K562 (cell line): ENCODE data around the gene CTRB1. TPM values are rescaled to one million over a fixed set of nuclear protein-coding genes. Genes with fewer than 3 reads are reported as not detected.

Source experiments
- DLX4 ChIP-seq: fragments of 250-450 bp; sonication (Bioruptor Pico); IDR thresholded peaks from 2 replicates; pipeline ENCODE4 v1.6.1; 2021; ENCODE audit warnings: mild to moderate bottlenecking
- EGR1 ChIP-seq: fragments of 450-650 bp; conservative IDR thresholded peaks from 2 replicates; pipeline ENCODE4 v1.6.1; 2017; ENCODE audit warnings: mild to moderate bottlenecking
- ETS2 ChIP-seq: IDR thresholded peaks from 2 replicates; pipeline ENCODE4 v1.6.1; 2016; ENCODE audit warnings: borderline replicate concordance, missing genetic modification characterization, mild to moderate bottlenecking, moderate library complexity, missing compliant biosample characterization; ENCODE audit not compliant: poor library complexity, severe bottlenecking
- MCM2 ChIP-seq: fragments of 450-650 bp; IDR thresholded peaks from 2 replicates; pipeline ENCODE4 v1.6.1; 2017; ENCODE audit warnings: low read depth, mild to moderate bottlenecking
- NONO ChIP-seq, 2 experiments: fragments of 200-400 bp in 1 of 2; fragments of 450-650 bp in 1 of 2; formaldehyde crosslinking in 1 of 2; IDR thresholded peaks; 2 replicates each; pipeline ENCODE4 v1.6.1; 2017; ENCODE audit warnings: low read depth in 2 of 2, mild to moderate bottlenecking in 2 of 2, moderate library complexity in 2 of 2, low read length in 1 of 2
- POLR2AphosphoS5 ChIP-seq: IDR thresholded peaks from 2 replicates; pipeline ENCODE4 v1.6.1; 2011; ENCODE audit warnings: mild to moderate bottlenecking, low read depth, low read length, moderate library complexity; ENCODE audit not compliant: control insufficient read depth, insufficient read depth
- SOX6 ChIP-seq: fragments of 450-650 bp; IDR thresholded peaks from 2 replicates; pipeline ENCODE4 v1.6.1; 2014; ENCODE audit warnings: mild to moderate bottlenecking
- U2AF2 ChIP-seq: fragments of 200-400 bp; formaldehyde crosslinking; optimal IDR thresholded peaks from 2 replicates; pipeline ENCODE3; 2017; ENCODE audit warnings: low read depth, mild to moderate bottlenecking, low read length
- ZBTB2 ChIP-seq: fragments of 450-650 bp; IDR thresholded peaks from 2 replicates; pipeline ENCODE4 v1.6.1; 2016; ENCODE audit warnings: antibody characterized with exemption
- ZBTB33 ChIP-seq: sonication (generic); formaldehyde crosslinking; IDR thresholded peaks from 2 replicates; pipeline ENCODE4 v1.8.1; 2023; ENCODE audit warnings: mild to moderate bottlenecking, missing genetic modification reagents
- ZBTB7A ChIP-seq: IDR thresholded peaks from 2 replicates; pipeline ENCODE4 v1.6.1; 2011; ENCODE audit warnings: low read depth, mild to moderate bottlenecking, low read length, moderate library complexity, borderline replicate concordance; ENCODE audit not compliant: control insufficient read depth
- ZFX ChIP-seq: sonication (generic); formaldehyde crosslinking; IDR thresholded peaks from 2 replicates; pipeline ENCODE4 v1.8.0; 2022; ENCODE audit warnings: mild to moderate bottlenecking, missing genetic modification reagents, moderate library complexity
- ZNF174 ChIP-seq: fragments of 250-450 bp; sonication (Bioruptor Pico); IDR thresholded peaks from 2 replicates; pipeline ENCODE4 v1.4.0; 2020; ENCODE audit warnings: mild to moderate bottlenecking
- ZNF175 ChIP-seq: fragments of 200-800 bp; sonication (Bioruptor generic); IDR thresholded peaks from 2 replicates; pipeline ENCODE4 v1.6.1; 2016; ENCODE audit warnings: low read depth, mild to moderate bottlenecking, missing genetic modification characterization, missing compliant biosample characterization
- ZNF197 ChIP-seq: fragments of 200-800 bp; sonication (Bioruptor generic); IDR thresholded peaks from 2 replicates; pipeline ENCODE4 v1.6.1; 2016; ENCODE audit warnings: low read depth, missing genetic modification characterization, missing compliant biosample characterization
- polyA plus RNA-seq, 8 experiments: library from polyadenylated mRNA; depleted of rRNA in 4 of 8; stranded (reverse) in 5 of 8; unstranded in 3 of 8; fragments of >200 nt; fragmentation: Nextera tagmentation in 2 of 8; fragmentation: Illumina TruSeq in 1 of 8; extraction: Ambion mirVana in 2 of 8; extraction: Trizol in 1 of 8; gene quantifications; 2 replicates each; pipeline versions ENCODE4 v1.2.1 to v1.2.3, GENCODE V29; 2011 to 2014; ENCODE audit warnings: inconsistent platforms in 1 of 8, missing spikeins in 1 of 8
- total RNA-seq, 7 experiments: library from RNA; depleted of rRNA in 6 of 7; stranded (reverse); fragments of >200 nt in 6 of 7; fragmentation: Illumina TruSeq in 2 of 7; extraction: Trizol in 2 of 7; gene quantifications; 2 replicates each; pipeline versions ENCODE4 v1.2.1 to v1.2.3, GENCODE V29; 2011 to 2021; ENCODE audit warnings: low replicate concordance in 1 of 7
- TF ChIP-seq, protein P1 (sequence below): fragments of 450-650 bp; IDR thresholded peaks from 2 replicates; pipeline ENCODE4 v1.6.1; 2017; ENCODE audit warnings: antibody characterized with exemption, mild to moderate bottlenecking
- TF ChIP-seq, protein P2 (sequence below): fragments of 450-650 bp; IDR thresholded peaks from 2 replicates; pipeline ENCODE4 v1.6.1; 2018; ENCODE audit warnings: mild to moderate bottlenecking, low read depth; ENCODE audit not compliant: partially characterized antibody

The CTRB1 gene
- total and polyA plus RNA-seq, 9 of the 15 experiments (the other 6 are each of a cell fraction or from before 2014, with no cell fraction given): 2.3 TPM; not detected in 8

DNA sequence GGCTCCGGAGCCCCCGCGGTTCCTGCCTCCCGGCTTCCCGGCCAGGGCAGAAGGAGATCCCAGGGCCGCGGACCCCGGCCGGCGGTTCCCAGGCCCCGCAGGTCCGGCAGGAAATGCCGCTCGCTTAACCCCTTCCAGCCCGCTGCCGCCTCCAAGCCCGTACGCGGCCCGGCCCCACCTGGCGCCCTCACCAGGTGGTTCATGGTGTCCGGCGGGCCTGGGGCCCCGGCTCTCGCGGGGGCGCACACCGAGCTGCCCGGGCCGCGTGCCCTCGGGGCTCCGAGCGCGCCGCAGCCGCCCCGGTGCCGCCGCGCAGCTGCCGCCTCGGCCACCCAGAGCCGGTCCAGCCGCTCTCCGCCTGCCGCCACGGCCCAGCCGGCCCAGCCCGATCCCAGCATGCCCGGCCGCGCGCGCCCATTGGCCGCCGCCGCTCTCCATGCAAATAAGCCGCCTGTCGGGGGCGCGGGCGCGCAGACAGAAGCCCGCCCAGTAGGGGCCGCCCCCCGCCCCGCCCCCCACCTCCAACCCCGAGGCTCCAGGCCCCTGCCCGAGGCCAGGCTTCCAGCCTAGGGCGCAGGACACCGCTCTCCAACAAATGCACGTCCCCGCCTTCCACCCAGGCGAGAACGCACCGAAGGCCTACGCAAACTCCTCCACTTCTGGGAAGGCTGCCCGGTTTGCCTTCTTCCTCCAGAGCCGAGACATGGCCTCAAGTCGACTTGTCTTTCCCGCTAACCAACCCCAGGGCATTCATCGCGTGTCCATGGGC is 32.7 kb downstream of the CTRB1 start, which contains the start of gene BCAR1 (continued):
- TF ChIP-seq, protein P1, sequence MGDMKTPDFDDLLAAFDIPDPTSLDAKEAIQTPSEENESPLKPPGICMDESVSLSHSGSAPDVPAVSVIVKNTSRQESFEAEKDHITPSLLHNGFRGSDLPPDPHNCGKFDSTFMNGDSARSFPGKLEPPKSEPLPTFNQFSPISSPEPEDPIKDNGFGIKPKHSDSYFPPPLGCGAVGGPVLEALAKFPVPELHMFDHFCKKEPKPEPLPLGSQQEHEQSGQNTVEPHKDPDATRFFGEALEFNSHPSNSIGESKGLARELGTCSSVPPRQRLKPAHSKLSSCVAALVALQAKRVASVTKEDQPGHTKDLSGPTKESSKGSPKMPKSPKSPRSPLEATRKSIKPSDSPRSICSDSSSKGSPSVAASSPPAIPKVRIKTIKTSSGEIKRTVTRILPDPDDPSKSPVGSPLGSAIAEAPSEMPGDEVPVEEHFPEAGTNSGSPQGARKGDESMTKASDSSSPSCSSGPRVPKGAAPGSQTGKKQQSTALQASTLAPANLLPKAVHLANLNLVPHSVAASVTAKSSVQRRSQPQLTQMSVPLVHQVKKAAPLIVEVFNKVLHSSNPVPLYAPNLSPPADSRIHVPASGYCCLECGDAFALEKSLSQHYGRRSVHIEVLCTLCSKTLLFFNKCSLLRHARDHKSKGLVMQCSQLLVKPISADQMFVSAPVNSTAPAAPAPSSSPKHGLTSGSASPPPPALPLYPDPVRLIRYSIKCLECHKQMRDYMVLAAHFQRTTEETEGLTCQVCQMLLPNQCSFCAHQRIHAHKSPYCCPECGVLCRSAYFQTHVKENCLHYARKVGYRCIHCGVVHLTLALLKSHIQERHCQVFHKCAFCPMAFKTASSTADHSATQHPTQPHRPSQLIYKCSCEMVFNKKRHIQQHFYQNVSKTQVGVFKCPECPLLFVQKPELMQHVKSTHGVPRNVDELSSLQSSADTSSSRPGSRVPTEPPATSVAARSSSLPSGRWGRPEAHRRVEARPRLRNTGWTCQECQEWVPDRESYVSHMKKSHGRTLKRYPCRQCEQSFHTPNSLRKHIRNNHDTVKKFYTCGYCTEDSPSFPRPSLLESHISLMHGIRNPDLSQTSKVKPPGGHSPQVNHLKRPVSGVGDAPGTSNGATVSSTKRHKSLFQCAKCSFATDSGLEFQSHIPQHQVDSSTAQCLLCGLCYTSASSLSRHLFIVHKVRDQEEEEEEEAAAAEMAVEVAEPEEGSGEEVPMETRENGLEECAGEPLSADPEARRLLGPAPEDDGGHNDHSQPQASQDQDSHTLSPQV: peak; percentile 41; the same call in 1 of the 2 replicates
- TF ChIP-seq ZNF174 (CRISPR knock-in tag): no peak
- TF ChIP-seq ZBTB2: no peak
- peak; percentile 84 for TF ChIP-seq ZBTB33 (CRISPR knock-in tag)
- no peak for TF ChIP-seq ZNF197 (CRISPR knock-in tag)
- peak; percentile 53 for TF ChIP-seq EGR1
- no peak for TF ChIP-seq SOX6
- TF ChIP-seq, protein P2, sequence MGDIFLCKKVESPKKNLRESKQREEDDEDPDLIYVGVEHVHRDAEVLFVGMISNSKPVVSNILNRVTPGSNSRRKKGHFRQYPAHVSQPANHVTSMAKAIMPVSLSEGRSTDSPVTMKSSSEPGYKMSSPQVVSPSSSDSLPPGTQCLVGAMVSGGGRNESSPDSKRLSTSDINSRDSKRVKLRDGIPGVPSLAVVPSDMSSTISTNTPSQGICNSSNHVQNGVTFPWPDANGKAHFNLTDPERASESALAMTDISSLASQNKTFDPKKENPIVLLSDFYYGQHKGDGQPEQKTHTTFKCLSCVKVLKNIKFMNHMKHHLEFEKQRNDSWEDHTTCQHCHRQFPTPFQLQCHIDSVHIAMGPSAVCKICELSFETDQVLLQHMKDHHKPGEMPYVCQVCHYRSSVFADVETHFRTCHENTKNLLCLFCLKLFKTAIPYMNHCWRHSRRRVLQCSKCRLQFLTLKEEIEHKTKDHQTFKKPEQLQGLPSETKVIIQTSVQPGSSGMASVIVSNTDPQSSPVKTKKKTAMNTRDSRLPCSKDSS: no peak
- no peak for TF ChIP-seq ETS2 (tag)
- TF ChIP-seq NONO (IDR thresholded peaks at IDR 0.05; ENCODE audit: low read depth in 2 of 2, low read length in 1 of 2): peak; percentile 70 to 86; a peak in 3 of 4 replicates
- no peak for TF ChIP-seq ZNF175 (CRISPR knock-in tag)
- TF ChIP-seq ZBTB7A: 0 out of 2 replicates have a peak, but pooled peaks have one; percentile 5
- peak; percentile 70 for TF ChIP-seq ZFX
- no peak for TF ChIP-seq MCM2
- no peak for TF ChIP-seq U2AF2
- TF ChIP-seq DLX4 (CRISPR knock-in tag): no peak
- peak; percentile 56; the same call in 1 of the 2 replicates for TF ChIP-seq POLR2AphosphoS5
